DND-41 (cell line): ENCODE data around the gene F2R.

Experiments
- EZH2 ChIP-seq: IDR thresholded peaks from 3 replicates; pipeline ENCODE4 v1.6.1; 2012; ENCODE audit warnings: borderline replicate concordance, low read depth, mild to moderate bottlenecking, moderate library complexity, low read length, inconsistent platforms; ENCODE audit not compliant: severe bottlenecking
- TF ChIP-seq, protein P1 (sequence below): IDR thresholded peaks from 2 replicates; pipeline ENCODE4 v1.5.1; 2012; ENCODE audit warnings: borderline replicate concordance, low read length, moderate library complexity, mild to moderate bottlenecking; ENCODE audit not compliant: poor library complexity, severe bottlenecking; ENCODE audit errors: extremely low read depth

DNA sequence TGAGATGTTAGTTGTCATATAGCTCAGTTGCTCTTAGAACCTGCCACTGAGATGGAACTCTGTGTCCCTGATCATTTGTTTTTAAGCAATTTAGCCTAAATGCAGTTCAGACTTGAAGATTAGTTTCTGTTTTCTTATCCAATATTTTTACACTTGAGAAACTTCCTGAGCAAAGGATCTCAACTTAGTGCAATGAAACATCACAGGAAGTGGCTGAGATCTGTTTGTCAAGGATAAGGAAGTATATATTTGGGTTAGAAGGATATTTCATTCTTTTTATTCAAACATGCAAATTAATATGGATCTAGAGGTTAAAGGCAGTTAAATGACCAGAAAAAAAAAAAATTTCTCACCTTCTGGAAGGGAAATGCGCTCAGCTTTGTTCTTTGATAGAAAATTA is 19.7 kb upstream of the F2R start:
- TF ChIP-seq, protein P1, sequence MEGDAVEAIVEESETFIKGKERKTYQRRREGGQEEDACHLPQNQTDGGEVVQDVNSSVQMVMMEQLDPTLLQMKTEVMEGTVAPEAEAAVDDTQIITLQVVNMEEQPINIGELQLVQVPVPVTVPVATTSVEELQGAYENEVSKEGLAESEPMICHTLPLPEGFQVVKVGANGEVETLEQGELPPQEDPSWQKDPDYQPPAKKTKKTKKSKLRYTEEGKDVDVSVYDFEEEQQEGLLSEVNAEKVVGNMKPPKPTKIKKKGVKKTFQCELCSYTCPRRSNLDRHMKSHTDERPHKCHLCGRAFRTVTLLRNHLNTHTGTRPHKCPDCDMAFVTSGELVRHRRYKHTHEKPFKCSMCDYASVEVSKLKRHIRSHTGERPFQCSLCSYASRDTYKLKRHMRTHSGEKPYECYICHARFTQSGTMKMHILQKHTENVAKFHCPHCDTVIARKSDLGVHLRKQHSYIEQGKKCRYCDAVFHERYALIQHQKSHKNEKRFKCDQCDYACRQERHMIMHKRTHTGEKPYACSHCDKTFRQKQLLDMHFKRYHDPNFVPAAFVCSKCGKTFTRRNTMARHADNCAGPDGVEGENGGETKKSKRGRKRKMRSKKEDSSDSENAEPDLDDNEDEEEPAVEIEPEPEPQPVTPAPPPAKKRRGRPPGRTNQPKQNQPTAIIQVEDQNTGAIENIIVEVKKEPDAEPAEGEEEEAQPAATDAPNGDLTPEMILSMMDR = no peak
- no peak for TF ChIP-seq EZH2
